ENCODE data around the gene TFCP2.
"Not testable (repeated sequence)": the region's sequence is repeated elsewhere in the genome, so short reads cannot be mapped to it uniquely, and the experiment has no call there.

TFCP2 gene

GRCh38 chr12:51172515-51173431, at the start of gene TFCP2:
TFCP2 (minus strand) TSS chr12:51173135; CDS start chr12:51172422, 713 bp downstream.
- peak; percentile 96 for DNase-seq (ENCODE audit: low spot score)

GRCh38 chr12:51222461-51222860, 49.5 kb upstream of the TFCP2 start:
- no peak for DNase-seq (ENCODE audit: low spot score)

- DNase-seq (ENCODE audit: low spot score) = not testable (repeated sequence)
Observed at GRCh38 chr12:51219857-51220256, 46.9 kb upstream of the TFCP2 start.

GRCh38 chr12:51219322-51219721, 46.4 kb upstream of the TFCP2 start:
- no peak for DNase-seq (ENCODE audit: low spot score)

GRCh38 chr12:51218607-51219161, 45.7 kb upstream of the TFCP2 start:
- DNase-seq (ENCODE audit: low spot score) = no peak

GRCh38 chr12:51217968-51218606, 45.2 kb upstream of the TFCP2 start, which contains the start of gene POU6F1:
POU6F1 (minus strand) TSS chr12:51218062; CDS start chr12:51206836, 11,226 bp downstream.
- peak; percentile 73 for DNase-seq (ENCODE audit: low spot score)

DNA sequence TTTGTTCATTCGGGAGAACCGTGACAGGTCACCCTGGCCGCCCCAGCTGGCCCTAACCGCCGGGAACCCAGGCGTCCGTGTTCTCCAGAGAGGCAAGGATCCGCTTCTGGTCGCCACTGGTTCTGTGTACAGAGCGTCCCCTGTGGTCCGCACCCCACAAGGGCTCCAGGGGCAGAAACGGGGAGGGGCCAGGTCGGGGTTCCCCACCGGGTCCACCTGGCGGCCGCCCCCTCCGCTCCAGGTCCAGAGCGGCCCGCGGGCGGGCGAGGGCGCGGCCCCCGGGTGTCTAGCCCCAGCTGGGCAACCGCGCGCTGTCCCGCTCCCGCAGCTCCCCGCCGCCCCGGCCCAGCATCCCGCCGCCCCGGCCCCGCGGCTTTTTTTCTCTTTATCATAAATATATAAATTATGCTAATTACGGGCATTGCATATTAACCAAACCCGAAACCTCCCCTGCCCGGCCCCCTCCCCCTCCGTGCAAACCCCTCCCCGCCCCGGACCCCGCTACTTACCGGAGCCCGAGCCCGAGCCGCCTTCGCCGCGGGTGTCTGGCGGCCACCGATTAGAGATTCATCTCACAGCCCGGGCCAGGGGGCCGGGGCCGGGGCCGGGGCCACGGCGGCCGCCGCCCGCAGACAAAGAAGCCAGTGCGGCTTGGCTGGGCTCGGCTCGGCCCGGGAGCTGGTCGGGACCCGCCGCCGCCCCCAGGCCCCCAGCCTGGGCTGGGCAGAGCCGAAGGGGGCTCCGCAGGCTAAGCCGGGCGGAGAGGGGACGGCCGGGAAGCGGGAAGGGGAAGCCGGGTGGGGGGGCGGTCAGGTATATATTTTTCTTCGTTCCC, 44.4 kb upstream of the TFCP2 start:
- no peak for DNase-seq (ENCODE audit: low spot score)

- DNase-seq (ENCODE audit: low spot score) = no peak
Observed at GRCh38 chr12:51216642-51217041, 43.7 kb upstream of the TFCP2 start.

- DNase-seq (ENCODE audit: low spot score) = no peak
Observed at GRCh38 chr12:51214895-51215294, 42.0 kb upstream of the TFCP2 start.

- DNase-seq (ENCODE audit: low spot score) = no peak
Observed at GRCh38 chr12:51210690-51211395, 37.9 kb upstream of the TFCP2 start.

- no peak for DNase-seq (ENCODE audit: low spot score)
Observed at GRCh38 chr12:51209259-51209658, 36.3 kb upstream of the TFCP2 start.

DNA sequence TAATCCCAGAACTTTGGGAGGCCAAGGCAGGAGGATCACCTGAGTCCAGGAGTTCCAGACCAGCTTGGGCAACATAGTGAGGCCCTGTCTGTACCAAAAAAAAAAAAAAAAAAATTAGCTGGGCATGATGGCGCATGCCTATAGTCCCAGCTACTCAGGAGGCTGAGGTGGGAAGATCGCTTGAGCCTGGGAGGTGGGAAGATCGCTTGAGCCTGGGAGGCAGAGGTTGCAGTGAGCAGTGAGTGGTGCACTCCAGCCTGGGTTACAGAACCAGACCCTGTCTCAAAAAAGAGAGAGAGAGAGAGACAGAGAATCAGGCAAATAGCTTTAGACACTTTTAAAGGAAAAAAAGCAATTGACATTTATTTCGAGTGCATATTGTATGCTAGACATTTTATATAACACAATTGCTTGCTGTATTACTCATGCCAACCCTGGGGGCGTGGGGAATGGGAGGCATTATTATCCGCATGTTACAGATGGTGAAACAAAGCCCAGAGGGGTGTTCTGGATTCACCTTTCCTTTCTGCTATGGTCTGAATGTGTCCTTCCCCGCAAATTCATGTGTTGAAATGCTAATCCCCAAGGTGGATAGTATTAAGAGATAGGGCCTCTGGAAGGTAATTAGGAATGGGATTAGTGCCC, 35.2 kb upstream of the TFCP2 start:
- DNase-seq (ENCODE audit: low spot score) = no peak

- DNase-seq (ENCODE audit: low spot score) = no peak
Observed at GRCh38 chr12:51205350-51205749, 32.4 kb upstream of the TFCP2 start.

GRCh38 chr12:51202718-51203117, 29.8 kb upstream of the TFCP2 start:
- no peak for DNase-seq (ENCODE audit: low spot score)

DNA sequence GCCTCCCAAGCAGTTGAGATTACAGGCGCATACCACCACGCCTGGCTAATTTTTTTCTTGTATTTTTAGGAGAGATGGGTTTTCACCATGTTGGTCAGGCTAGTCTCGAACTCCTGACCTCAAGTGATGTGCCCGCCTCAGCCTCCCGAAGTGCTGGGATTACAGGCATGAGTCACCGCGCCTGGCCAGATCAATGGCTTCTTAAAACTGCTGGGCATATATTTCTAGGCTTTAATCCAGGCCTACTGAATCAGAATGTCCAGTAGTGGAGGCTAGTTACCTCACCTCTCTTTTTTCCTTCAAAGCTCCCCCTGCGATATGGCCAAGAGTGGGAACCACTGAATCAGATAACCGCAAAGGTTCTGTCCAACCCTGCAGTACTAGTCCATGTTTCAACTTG, 27.9 kb upstream of the TFCP2 start:
- no peak for DNase-seq (ENCODE audit: low spot score)

GRCh38 chr12:51200156-51200555, 27.2 kb upstream of the TFCP2 start:
- DNase-seq (ENCODE audit: low spot score) = no peak

- DNase-seq (ENCODE audit: low spot score) = no peak
Observed at GRCh38 chr12:51199366-51199945, 26.5 kb upstream of the TFCP2 start.

- DNase-seq (ENCODE audit: low spot score) = no peak
Observed at GRCh38 chr12:51198568-51199365, 25.8 kb upstream of the TFCP2 start.

- no peak for DNase-seq (ENCODE audit: low spot score)
Observed at GRCh38 chr12:51197736-51198567, 25.0 kb upstream of the TFCP2 start.

Data from hematopoietic multipotent progenitor cell treated with erythropoietin and hydrocortisone succinate and interleukin-3 and kit ligand, for 15 days (in vitro differentiated cells).